ENCODE data around the gene ZC2HC1C. TPM values are rescaled to one million over a fixed set of nuclear protein-coding genes. Genes with fewer than 3 reads are reported as not detected.

Gene ZC2HC1C
- total RNA-seq, 1 donor from 2014 or later = 10.5 TPM

- no peak for TF ChIP-seq CTCF (IDR thresholded peaks at IDR 0.05; ENCODE audit: borderline replicate concordance)
- Histone ChIP-seq H3K27ac (replicated peaks) (no peak overlapping the region), H3K4me1 (no peaks in the 10 kb centered on the region), H3K4me3 (no peak overlapping the region), H3K36me3 (peaks cover 70% of the 10 kb centered on the region), H3K27me3 (ENCODE audit: low read depth) (no peaks in the 10 kb centered on the region), H3K9me3 (replicated peaks) (no peaks in the 10 kb centered on the region)
- no peak for DNase-seq
- intact Hi-C loops (cut with micrococcal nuclease) = no loop called here
Measured at GRCh38 chr14:75030147-75030546, 39.3 kb upstream of the ZC2HC1C start.

- H3K27ac ChIP-seq (replicated peaks) = no peak overlapping the region
- TF ChIP-seq CTCF (IDR thresholded peaks at IDR 0.05; ENCODE audit: borderline replicate concordance) = no peak
- peaks cover 95% of the 10 kb centered on the region for H3K36me3 ChIP-seq
- no peak for DNase-seq
- H3K27me3 ChIP-seq (ENCODE audit: low read depth) = no peaks in the 10 kb centered on the region
- H3K4me3 ChIP-seq = no peak overlapping the region
- H3K4me1 ChIP-seq = no peaks in the 10 kb centered on the region
- intact Hi-C loops (cut with micrococcal nuclease) = no loop called here
- no peaks in the 10 kb centered on the region for H3K9me3 ChIP-seq (replicated peaks)
Measured at GRCh38 chr14:75032939-75033338, 36.5 kb upstream of the ZC2HC1C start.

- no peak for TF ChIP-seq CTCF (IDR thresholded peaks at IDR 0.05; ENCODE audit: borderline replicate concordance)
- Histone ChIP-seq H3K36me3 (peaks cover 57% of the 10 kb centered on the region), H3K4me1 (peaks cover 21% of the 10 kb centered on the region), H3K27me3 (ENCODE audit: low read depth) (no peaks in the 10 kb centered on the region), H3K27ac (replicated peaks) (no peak overlapping the region), H3K4me3 (no peak overlapping the region), H3K9me3 (replicated peaks) (no peaks in the 10 kb centered on the region)
- no peak for DNase-seq
- intact Hi-C loops (cut with micrococcal nuclease) = no loop called here
Measured at GRCh38 chr14:75040507-75040906, 28.9 kb upstream of the ZC2HC1C start.

- Histone ChIP-seq H3K36me3 (peaks cover 53% of the 10 kb centered on the region), H3K27me3 (ENCODE audit: low read depth) (no peaks in the 10 kb centered on the region), H3K4me1 (peaks cover 25% of the 10 kb centered on the region), H3K27ac (replicated peaks) (no peak overlapping the region), H3K4me3 (no peak overlapping the region), H3K9me3 (replicated peaks) (no peaks in the 10 kb centered on the region)
- intact Hi-C loops (cut with micrococcal nuclease) = no loop called here
- TF ChIP-seq CTCF (IDR thresholded peaks at IDR 0.05; ENCODE audit: borderline replicate concordance) = no peak
- DNase-seq = no peak
Measured at GRCh38 chr14:75040959-75041358, 28.5 kb upstream of the ZC2HC1C start.

- Histone ChIP-seq H3K27ac (replicated peaks) (no peak overlapping the region), H3K4me1 (peaks cover 32% of the 10 kb centered on the region), H3K27me3 (ENCODE audit: low read depth) (no peaks in the 10 kb centered on the region), H3K9me3 (replicated peaks) (no peaks in the 10 kb centered on the region), H3K36me3 (peaks cover 46% of the 10 kb centered on the region), H3K4me3 (no peak overlapping the region)
- no peak for TF ChIP-seq CTCF (IDR thresholded peaks at IDR 0.05; ENCODE audit: borderline replicate concordance)
- intact Hi-C loops (cut with micrococcal nuclease) = no loop called here
- DNase-seq = no peak
Measured at GRCh38 chr14:75041613-75042012, 27.8 kb upstream of the ZC2HC1C start.

- no peak for DNase-seq
- H3K9me3 ChIP-seq (replicated peaks) = no peaks in the 10 kb centered on the region
- no peak for TF ChIP-seq CTCF (IDR thresholded peaks at IDR 0.05; ENCODE audit: borderline replicate concordance)
- no peak overlapping the region for H3K4me3 ChIP-seq
- no peak overlapping the region for H3K27ac ChIP-seq (replicated peaks)
- peaks cover 34% of the 10 kb centered on the region for H3K4me1 ChIP-seq
- no peaks in the 10 kb centered on the region for H3K27me3 ChIP-seq (ENCODE audit: low read depth)
- peaks cover 42% of the 10 kb centered on the region for H3K36me3 ChIP-seq
- intact Hi-C loops (cut with micrococcal nuclease) = no loop called here
Measured at GRCh38 chr14:75042035-75042434, 27.4 kb upstream of the ZC2HC1C start.

Measured in left ventricle myocardium inferior (tissue), 1 donor.